Colonic mucosa (tissue), 4 donors: ENCODE measurements around the gene CCDC158. TPM values are rescaled to one million over a fixed set of nuclear protein-coding genes. Genes with fewer than 3 reads are reported as not detected.
"Not testable (repeated sequence)": the region's sequence is repeated elsewhere in the genome, so short reads cannot be mapped to it uniquely, and the experiment has no call there.

ENCODE experiments used
- DNase-seq: peaks from one replicate; pipeline ENCODE4 v3.0.0-alpha.2; 2020
- H3K27ac ChIP-seq: fragments of 200-600 bp; one replicate; pipeline ENCODE4 v1.8.0; 2021
- H3K27me3 ChIP-seq: fragments of 200-600 bp; one replicate; pipeline ENCODE4 v1.8.0; 2021
- H3K36me3 ChIP-seq: fragments of 200-600 bp; one replicate; pipeline ENCODE4 v1.8.0; 2021
- H3K4me1 ChIP-seq: fragments of 200-600 bp; one replicate; pipeline ENCODE4 v1.8.0; 2021; ENCODE audit warnings: mild to moderate bottlenecking
- H3K4me3 ChIP-seq: fragments of 200-600 bp; one replicate; pipeline ENCODE4 v1.8.0; 2021
- H3K9ac ChIP-seq, 2 donors: one replicate each; pipeline ENCODE4 v1.7.0; 2013; ENCODE audit warnings: control low read depth in 2 of 2, low read depth in 2 of 2, low read length in 2 of 2
- H3K9me3 ChIP-seq: fragments of 200-600 bp; one replicate; pipeline ENCODE4 v1.8.0; 2021
- CTCF ChIP-seq: fragments of 200-600 bp; IDR thresholded peaks from one replicate; pipeline ENCODE4 v1.8.0; 2022; ENCODE audit warnings: antibody characterized with exemption, mild to moderate bottlenecking
- intact Hi-C: fragments of 100-400 bp; cut with DNase I; formaldehyde crosslinking; loops from one replicate; pipeline ENCODE4 v1.14.1; 2022
- total RNA-seq, 2 donors: library from RNA; stranded (reverse); fragmentation: NEBNext Ultra II Directional in 1 of 2; extraction: Animal tissue kit (Norgen Biotek cat#: 25700) in 1 of 2; gene quantifications; one replicate each; pipeline ENCODE4 v1.2.1, GENCODE V29; 2021
- donor health status: healthy.
- donor health status: DM: no; HTN: no; CAD: no.
- donor health status: DM: no; HTN: no; CAD: no.

The CCDC158 gene
- total RNA-seq, 2 donors from 2014 or later: not detected

- no peak overlapping the region for H3K4me3 ChIP-seq
- no peaks in the 10 kb centered on the region for H3K9me3 ChIP-seq
- intact Hi-C loops: no loop called here
- no peak overlapping the region for H3K9ac ChIP-seq
- no peaks in the 10 kb centered on the region for H3K27me3 ChIP-seq
- no peaks in the 10 kb centered on the region for H3K36me3 ChIP-seq
- no peak overlapping the region for H3K27ac ChIP-seq
- no peak for DNase-seq
- TF ChIP-seq CTCF: no peak
- H3K4me1 ChIP-seq: no peaks in the 10 kb centered on the region
These were observed 37.9 kb upstream of the CCDC158 start for GRCh38 chr4:76458825-76459224.

- no peaks in the 10 kb centered on the region for H3K4me1 ChIP-seq
- no peak overlapping the region for H3K9ac ChIP-seq
- intact Hi-C loops: no loop called here
- no peak for DNase-seq
- no peaks in the 10 kb centered on the region for H3K27me3 ChIP-seq
- no peaks in the 10 kb centered on the region for H3K36me3 ChIP-seq
- H3K9me3 ChIP-seq: no peaks in the 10 kb centered on the region
- no peak for TF ChIP-seq CTCF
- H3K4me3 ChIP-seq: no peak overlapping the region
- H3K27ac ChIP-seq: no peak overlapping the region
These were observed 37.4 kb upstream of the CCDC158 start for GRCh38 chr4:76458297-76458696.

- DNase-seq: no peak
- no peak overlapping the region for H3K9ac ChIP-seq
- H3K27ac ChIP-seq: no peak overlapping the region
- intact Hi-C loops: no loop called here
- H3K4me1 ChIP-seq: no peaks in the 10 kb centered on the region
- TF ChIP-seq CTCF: no peak
- H3K27me3 ChIP-seq: no peaks in the 10 kb centered on the region
- H3K36me3 ChIP-seq: no peaks in the 10 kb centered on the region
- no peak overlapping the region for H3K4me3 ChIP-seq
- no peaks in the 10 kb centered on the region for H3K9me3 ChIP-seq
These were observed 36.9 kb upstream of the CCDC158 start for GRCh38 chr4:76457885-76458284.

GRCh38 chr4:76454073-76454472 lies 33.1 kb upstream of the CCDC158 start:
- H3K27ac ChIP-seq, DNase-seq, H3K9me3 ChIP-seq, H3K9ac ChIP-seq, H3K36me3 ChIP-seq, H3K4me1 ChIP-seq, intact Hi-C loops, H3K4me3 ChIP-seq, H3K27me3 ChIP-seq: not testable (repeated sequence)

GRCh38 chr4:76453232-76453631 lies 32.3 kb upstream of the CCDC158 start:
- TF ChIP-seq CTCF: no peak
- H3K36me3 ChIP-seq: no peaks in the 10 kb centered on the region
- no peak overlapping the region for H3K9ac ChIP-seq
- DNase-seq: no peak
- no peak overlapping the region for H3K27ac ChIP-seq
- H3K4me1 ChIP-seq: no peaks in the 10 kb centered on the region
- H3K4me3 ChIP-seq: no peak overlapping the region
- no peaks in the 10 kb centered on the region for H3K9me3 ChIP-seq
- intact Hi-C loops: no loop called here
- no peaks in the 10 kb centered on the region for H3K27me3 ChIP-seq

- Histone ChIP-seq H3K4me3 (no peak overlapping the region), H3K27me3 (no peaks in the 10 kb centered on the region), H3K36me3 (no peaks in the 10 kb centered on the region), H3K4me1 (no peaks in the 10 kb centered on the region), H3K9ac (no peak overlapping the region), H3K9me3 (no peaks in the 10 kb centered on the region), H3K27ac (no peak overlapping the region)
- TF ChIP-seq CTCF: no peak
- DNase-seq: no peak
- intact Hi-C loops: no loop called here
These were observed 28.9 kb upstream of the CCDC158 start for GRCh38 chr4:76449833-76450232.
